WERI-Rb-1 (cell line): ENCODE results near the gene LHX4.

ENCODE experiments used
- DNase-seq: peaks from one replicate; pipeline ENCODE4 v3.0.0-alpha.2; 2020
- H3K27ac ChIP-seq: fragments of 250-450 bp; sonication (Bioruptor Pico); 2 replicates; pipeline ENCODE4 v1.5.1; 2020; ENCODE audit warnings: mild to moderate bottlenecking, moderate library complexity
- H3K27me3 ChIP-seq: fragments of 250-450 bp; sonication (Bioruptor Pico); 2 replicates; pipeline ENCODE4 v1.5.1; 2021; ENCODE audit warnings: mild to moderate bottlenecking, low read depth, moderate library complexity; ENCODE audit not compliant: insufficient read depth, severe bottlenecking
- H3K36me3 ChIP-seq: fragments of 250-450 bp; sonication (Bioruptor Pico); 2 replicates; pipeline ENCODE4 v1.5.1; 2020; ENCODE audit warnings: mild to moderate bottlenecking, moderate library complexity
- H3K4me3 ChIP-seq: 2 replicates; pipeline ENCODE4 v1.5.1; 2011; ENCODE audit warnings: low read depth, mild to moderate bottlenecking, control low read depth, low read length
- H3K9me3 ChIP-seq: fragments of 250-450 bp; sonication (Bioruptor Pico); 2 replicates; pipeline ENCODE4 v1.5.1; 2021; ENCODE audit warnings: mild to moderate bottlenecking, moderate library complexity; ENCODE audit not compliant: severe bottlenecking
- TF ChIP-seq, protein P1 (sequence below): IDR thresholded peaks from 2 replicates; pipeline ENCODE4 v1.5.1; 2011; ENCODE audit warnings: low read depth, mild to moderate bottlenecking, control low read depth, inconsistent platforms, low read length

LHX4 gene

DNA sequence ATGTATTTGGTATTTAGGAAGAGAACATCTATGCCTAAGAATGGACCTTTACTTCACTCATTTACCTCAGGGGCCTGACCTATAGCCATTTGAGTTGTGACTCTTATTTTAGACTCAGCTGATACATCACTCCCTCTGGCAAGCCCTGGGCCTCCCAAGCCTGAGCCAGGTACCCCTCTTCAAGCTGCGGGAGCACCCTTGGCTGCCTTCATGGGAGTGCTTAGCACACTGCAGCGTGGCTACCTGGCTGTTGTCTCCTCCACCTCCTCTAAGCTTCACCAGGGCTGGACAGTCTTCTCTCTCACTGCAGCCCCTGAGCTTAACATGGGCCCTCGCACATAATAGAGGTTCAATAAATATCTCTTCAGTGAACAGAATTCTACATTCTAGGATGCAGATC, 23.5 kb upstream of the LHX4 start:
- TF ChIP-seq, protein P1, sequence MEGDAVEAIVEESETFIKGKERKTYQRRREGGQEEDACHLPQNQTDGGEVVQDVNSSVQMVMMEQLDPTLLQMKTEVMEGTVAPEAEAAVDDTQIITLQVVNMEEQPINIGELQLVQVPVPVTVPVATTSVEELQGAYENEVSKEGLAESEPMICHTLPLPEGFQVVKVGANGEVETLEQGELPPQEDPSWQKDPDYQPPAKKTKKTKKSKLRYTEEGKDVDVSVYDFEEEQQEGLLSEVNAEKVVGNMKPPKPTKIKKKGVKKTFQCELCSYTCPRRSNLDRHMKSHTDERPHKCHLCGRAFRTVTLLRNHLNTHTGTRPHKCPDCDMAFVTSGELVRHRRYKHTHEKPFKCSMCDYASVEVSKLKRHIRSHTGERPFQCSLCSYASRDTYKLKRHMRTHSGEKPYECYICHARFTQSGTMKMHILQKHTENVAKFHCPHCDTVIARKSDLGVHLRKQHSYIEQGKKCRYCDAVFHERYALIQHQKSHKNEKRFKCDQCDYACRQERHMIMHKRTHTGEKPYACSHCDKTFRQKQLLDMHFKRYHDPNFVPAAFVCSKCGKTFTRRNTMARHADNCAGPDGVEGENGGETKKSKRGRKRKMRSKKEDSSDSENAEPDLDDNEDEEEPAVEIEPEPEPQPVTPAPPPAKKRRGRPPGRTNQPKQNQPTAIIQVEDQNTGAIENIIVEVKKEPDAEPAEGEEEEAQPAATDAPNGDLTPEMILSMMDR, result no peak
- DNase-seq, result no peak

DNA sequence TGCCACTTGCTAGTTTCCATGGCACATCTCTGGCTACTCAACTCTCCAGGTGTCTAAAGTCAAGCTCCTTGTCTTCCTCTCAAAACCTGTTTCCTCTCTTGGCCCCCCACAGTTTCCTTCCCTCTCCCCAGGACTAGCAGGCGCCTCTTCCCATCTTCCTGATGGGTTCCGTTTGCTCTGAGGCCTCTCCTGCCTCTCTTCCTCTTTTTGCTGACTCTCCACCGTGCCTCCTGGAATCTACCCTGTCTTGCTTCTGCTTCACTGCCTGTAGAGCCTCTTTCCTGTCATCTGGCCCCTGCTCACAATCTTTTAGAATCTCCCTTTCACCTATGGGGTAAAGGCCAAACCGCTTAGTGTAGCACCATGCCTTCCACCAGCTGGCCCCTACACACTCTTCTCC, 21.8 kb upstream of the LHX4 start:
- Histone ChIP-seq H3K27ac (no peak overlapping the region), H3K4me3 (no peak overlapping the region), H3K27me3 (no peaks in the 10 kb centered on the region), H3K36me3 (no peaks in the 10 kb centered on the region), H3K9me3 (no peaks in the 10 kb centered on the region)
- DNase-seq, result no peak
- TF ChIP-seq, protein P1, result no peak

More for the DNA sequence above, 23.5 kb upstream of the LHX4 start:
- H3K27ac ChIP-seq, result no peak overlapping the region
- no peaks in the 10 kb centered on the region for H3K36me3 ChIP-seq
- H3K4me3 ChIP-seq, result no peak overlapping the region
- no peaks in the 10 kb centered on the region for H3K9me3 ChIP-seq
- H3K27me3 ChIP-seq, result no peaks in the 10 kb centered on the region

DNA sequence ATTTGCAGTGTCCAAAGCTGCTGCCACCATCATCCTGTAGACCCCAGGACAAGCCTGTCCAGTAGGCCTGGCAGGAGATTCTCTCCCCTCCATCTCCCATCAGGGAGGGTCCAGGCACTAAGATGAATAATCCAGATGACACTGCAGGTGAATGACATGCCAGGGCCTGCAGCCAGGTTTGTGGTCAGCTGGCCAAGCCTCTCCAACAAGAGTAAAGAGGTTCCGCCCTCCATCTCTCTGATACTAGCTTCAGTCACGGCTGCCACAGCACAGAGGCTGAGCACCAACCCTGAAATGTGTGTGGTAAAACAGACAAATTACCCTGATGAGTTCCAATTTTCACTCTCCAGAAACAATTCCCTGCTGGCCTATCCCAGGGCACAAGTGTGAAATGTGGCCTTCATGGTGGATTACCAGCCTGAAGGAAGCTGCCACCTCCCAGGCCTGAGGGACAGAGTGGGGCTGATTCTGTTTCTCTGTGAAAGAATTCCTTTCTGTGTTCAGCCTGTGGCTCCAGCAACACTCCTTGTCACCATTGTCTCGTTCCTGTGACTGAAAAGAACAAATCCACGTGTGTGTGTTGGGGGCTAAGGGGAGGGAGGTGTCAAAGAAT, 19.9 kb upstream of the LHX4 start:
- DNase-seq, result no peak
- no peaks in the 10 kb centered on the region for H3K9me3 ChIP-seq
- H3K36me3 ChIP-seq, result no peaks in the 10 kb centered on the region
- TF ChIP-seq, protein P1, result no peak
- H3K27me3 ChIP-seq, result no peaks in the 10 kb centered on the region
- no peak overlapping the region for H3K4me3 ChIP-seq
- H3K27ac ChIP-seq, result no peak overlapping the region

DNA sequence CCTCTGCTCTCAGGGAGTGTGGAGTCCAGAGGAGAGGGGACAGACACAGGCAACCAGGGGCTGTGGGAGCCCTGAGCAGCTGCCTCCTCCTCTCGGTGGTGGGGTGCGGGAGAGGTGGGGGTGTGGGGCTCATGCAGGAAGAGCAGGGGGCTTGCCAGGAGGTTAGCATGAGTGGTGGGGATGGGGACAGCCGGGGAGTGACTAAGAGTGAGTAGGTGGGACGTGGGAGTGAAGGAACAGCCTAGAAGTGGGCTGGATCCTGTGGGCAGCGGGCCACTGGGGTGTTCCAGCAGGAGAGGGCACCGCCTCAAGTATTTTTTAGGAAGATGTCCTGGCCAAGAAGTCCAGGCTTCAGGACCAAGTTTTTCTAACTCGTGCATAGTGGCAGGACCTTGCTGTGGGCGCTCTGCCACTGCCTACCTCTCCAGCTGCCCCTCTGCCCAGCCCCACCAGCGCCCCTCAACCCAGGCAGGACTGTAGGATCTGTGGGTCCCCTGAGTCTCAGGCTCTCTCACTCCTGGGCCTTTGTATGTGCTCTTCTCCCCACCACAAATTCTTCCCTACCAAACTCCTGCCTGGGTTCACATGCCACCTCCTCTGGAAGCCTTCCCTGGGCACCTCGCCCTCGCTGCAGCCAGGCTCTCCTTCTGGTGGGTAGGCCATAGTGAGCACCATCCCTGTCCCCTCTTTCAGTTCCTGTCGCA, 18.8 kb upstream of the LHX4 start:
- DNase-seq, result no peak
- no peaks in the 10 kb centered on the region for H3K27me3 ChIP-seq
- no peak overlapping the region for H3K27ac ChIP-seq

DNA sequence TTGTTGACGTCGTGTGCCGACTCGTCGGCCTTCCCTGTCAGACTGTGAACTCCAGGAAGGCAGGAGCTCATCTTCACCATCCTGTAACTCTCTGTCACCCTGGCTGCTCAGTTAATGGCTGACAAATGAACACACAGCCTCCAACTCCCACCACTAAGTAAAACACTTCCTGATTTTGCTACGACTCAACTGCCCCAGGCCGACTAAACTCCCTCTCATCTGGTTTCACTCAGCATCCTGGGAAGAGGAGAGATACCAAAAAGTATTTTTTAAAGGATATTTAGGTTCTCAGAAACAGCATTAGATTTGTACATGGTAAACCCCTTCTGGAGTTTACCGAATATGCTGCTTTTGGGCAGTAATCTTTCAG, 18.2 kb upstream of the LHX4 start:
- Histone ChIP-seq H3K9me3 (no peaks in the 10 kb centered on the region), H3K27me3 (no peaks in the 10 kb centered on the region), H3K4me3 (no peak overlapping the region), H3K36me3 (no peaks in the 10 kb centered on the region), H3K27ac (no peak overlapping the region)
- TF ChIP-seq, protein P1, result no peak
- DNase-seq, result no peak

More for the DNA sequence above, 18.8 kb upstream of the LHX4 start:
- TF ChIP-seq, protein P1, result no peak
- no peaks in the 10 kb centered on the region for H3K36me3 ChIP-seq
- no peaks in the 10 kb centered on the region for H3K9me3 ChIP-seq
- H3K4me3 ChIP-seq, result no peak overlapping the region
